Endodermal cell (in vitro differentiated cells): ENCODE results near the gene VIM. TPM values are rescaled to one million over a fixed set of nuclear protein-coding genes. Genes with fewer than 3 reads are reported as not detected.
A peak's percentile ranks its signal among the peaks of the same experiment; 100 is the strongest.
"Not testable (repeated sequence)": the region's sequence is repeated elsewhere in the genome, so short reads cannot be mapped to it uniquely, and the experiment has no call there.

Experiments used
- DNase-seq: peaks from one replicate; pipeline ENCODE4 v3.0.0-alpha.2; 2017
- H3K27ac ChIP-seq: 2 replicates; pipeline ENCODE4 v1.5.1; 2013; ENCODE audit warnings: mild to moderate bottlenecking, low read depth, low read length, moderate library complexity
- H3K27me3 ChIP-seq: 2 replicates; pipeline ENCODE4 v1.6.1; 2013; ENCODE audit warnings: mild to moderate bottlenecking, low read length, moderate library complexity; ENCODE audit not compliant: insufficient read depth, control insufficient read depth, poor library complexity, severe bottlenecking
- H3K36me3 ChIP-seq: 2 replicates; pipeline ENCODE4 v1.7.0; 2013; ENCODE audit warnings: mild to moderate bottlenecking, low read length, moderate library complexity; ENCODE audit not compliant: control insufficient read depth, insufficient read depth
- H3K4me1 ChIP-seq: one replicate; pipeline ENCODE4 v1.7.0; 2013; ENCODE audit warnings: low read length; ENCODE audit not compliant: control insufficient read depth, insufficient read depth
- H3K4me3 ChIP-seq: 2 replicates; pipeline ENCODE4 v1.5.1; 2013; ENCODE audit warnings: mild to moderate bottlenecking, low read length, moderate library complexity
- H3K9ac ChIP-seq: 2 replicates; pipeline ENCODE4 v1.6.1; 2013; ENCODE audit warnings: mild to moderate bottlenecking, low read length, moderate library complexity; ENCODE audit not compliant: poor library complexity, severe bottlenecking; ENCODE audit errors: extremely low read depth
- H3K9me3 ChIP-seq: 2 replicates; pipeline ENCODE4 v1.6.1; 2013; ENCODE audit warnings: mild to moderate bottlenecking, low read length, moderate library complexity; ENCODE audit not compliant: control insufficient read depth
- H3K27ac Mint-ChIP-seq: 2 replicates; pipeline ENCODE4 v1.8.0; 2020; ENCODE audit warnings: mixed read lengths
- H3K27me3 Mint-ChIP-seq: 2 replicates; pipeline ENCODE4 v1.8.0; 2021; ENCODE audit warnings: mild to moderate bottlenecking, mixed read lengths; ENCODE audit not compliant: insufficient read depth
- H3K36me3 Mint-ChIP-seq: 2 replicates; pipeline ENCODE4 v1.8.0; 2020; ENCODE audit warnings: low read depth, mixed read lengths
- H3K4me1 Mint-ChIP-seq: 2 replicates; pipeline ENCODE4 v1.8.0; 2020; ENCODE audit warnings: mixed read lengths
- H3K4me3 Mint-ChIP-seq: 2 replicates; pipeline ENCODE4 v1.8.0; 2020; ENCODE audit warnings: mild to moderate bottlenecking, moderate library complexity, mixed read lengths
- H3K9me3 Mint-ChIP-seq: 2 replicates; pipeline ENCODE4 v1.8.0; 2020; ENCODE audit warnings: mild to moderate bottlenecking, mixed read lengths
- CTCF ChIP-seq: fragments of 200-600 bp; sonication (generic); conservative IDR thresholded peaks from 2 replicates; pipeline ENCODE4 v1.5.0; 2021; ENCODE audit warnings: antibody characterized with exemption, mild to moderate bottlenecking
- WGBS, 2 experiments: methylation state at CpG; one replicate each; pipeline versions ENCODE4 v1.1.5 to v1.1.7; 2013; ENCODE audit warnings: missing lambda C conversion rate in 2 of 2, mixed read lengths in 1 of 2; ENCODE audit not compliant: insufficient coverage in 1 of 2, insufficient read length in 1 of 2; 5-methylcytosine and 5-hydroxymethylcytosine counted together
- total RNA-seq, 2 donors: library from RNA; stranded (reverse); fragmentation: NEBNext Ultra II Directional in 1 of 2; extraction: Animal tissue kit (Norgen Biotek cat#: 25700) in 1 of 2; gene quantifications; 2 replicates in 1 of 2; 3 replicates in 1 of 2; pipeline ENCODE4 v1.2.1, GENCODE V29; 2021

Gene VIM
- total RNA-seq, 2 donors from 2014 or later = 84.3 to 155 TPM

DNA sequence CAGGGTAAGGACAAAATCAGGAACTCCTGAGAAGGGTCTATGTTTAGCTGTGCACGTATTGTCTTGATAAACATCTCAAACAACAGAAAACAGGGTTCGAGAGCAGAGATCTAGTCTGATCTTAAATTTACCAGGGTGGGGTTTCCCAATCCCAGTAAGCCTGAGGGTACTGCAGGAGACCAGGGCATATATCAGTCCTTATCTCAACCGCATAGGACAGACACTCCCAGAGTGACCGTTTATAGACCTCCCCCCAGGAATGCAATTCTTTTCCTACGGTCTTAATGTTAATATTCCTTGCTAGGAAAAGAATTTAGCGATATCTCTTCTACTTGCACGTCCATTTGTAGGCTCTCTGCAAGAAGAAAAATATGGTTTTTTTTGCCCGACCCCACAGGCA, 35.5 kb downstream of the VIM start:
- Mint-ChIP-seq H3K27ac (no peak overlapping the region), H3K27me3 (no peaks in the 10 kb centered on the region), H3K36me3 (no peaks in the 10 kb centered on the region), H3K9me3 (peaks cover 56% of the 10 kb centered on the region), H3K4me1 (no peaks in the 10 kb centered on the region), H3K4me3 (no peak overlapping the region)
- Histone ChIP-seq H3K9ac (no peak overlapping the region), H3K4me3 (peak overlapping the region; percentile 7), H3K27me3 (no peaks in the 10 kb centered on the region), H3K4me1 (no peaks in the 10 kb centered on the region), H3K27ac (no peak overlapping the region), H3K36me3 (no peaks in the 10 kb centered on the region), H3K9me3 (peaks cover 48% of the 10 kb centered on the region)
- WGBS, 2 experiments = 93 to 98% methylated on average over 7 to 8 of the region's 8 CpGs
- no peak for DNase-seq
- TF ChIP-seq CTCF = no peak

- H3K36me3 Mint-ChIP-seq = no peaks in the 10 kb centered on the region
- H3K27ac Mint-ChIP-seq = no peak overlapping the region
- no peak for TF ChIP-seq CTCF
- H3K36me3 ChIP-seq = no peaks in the 10 kb centered on the region
- 90 to 94% methylated on average over 1 to 2 of the region's 2 CpGs for WGBS, 2 experiments
- H3K27me3 Mint-ChIP-seq = no peaks in the 10 kb centered on the region
- no peak overlapping the region for H3K4me3 ChIP-seq
- peaks cover 48% of the 10 kb centered on the region for H3K9me3 ChIP-seq
- peaks cover 51% of the 10 kb centered on the region for H3K9me3 Mint-ChIP-seq
- no peak overlapping the region for H3K4me3 Mint-ChIP-seq
- H3K9ac ChIP-seq = no peak overlapping the region
- no peaks in the 10 kb centered on the region for H3K27me3 ChIP-seq
- H3K27ac ChIP-seq = no peak overlapping the region
- H3K4me1 ChIP-seq = no peaks in the 10 kb centered on the region
- no peak for DNase-seq
- no peaks in the 10 kb centered on the region for H3K4me1 Mint-ChIP-seq
These were observed 37.4 kb downstream of the VIM start for GRCh38 chr10:17265468-17265867.

GRCh38 chr10:17266549-17266948, 38.5 kb downstream of the VIM start:
- not testable (repeated sequence) for H3K27me3 Mint-ChIP-seq, DNase-seq, H3K4me3 ChIP-seq, H3K4me1 ChIP-seq, H3K36me3 Mint-ChIP-seq, H3K4me1 Mint-ChIP-seq, H3K9ac ChIP-seq, H3K27ac Mint-ChIP-seq, H3K36me3 ChIP-seq, H3K27ac ChIP-seq, H3K4me3 Mint-ChIP-seq, H3K27me3 ChIP-seq
- H3K9me3 ChIP-seq = peaks cover 44% of the 10 kb centered on the region
- peaks cover 43% of the 10 kb centered on the region for H3K9me3 Mint-ChIP-seq
- WGBS, 2 experiments = 94 to 100% methylated on average over 5 to 6 of the region's 6 CpGs

DNA sequence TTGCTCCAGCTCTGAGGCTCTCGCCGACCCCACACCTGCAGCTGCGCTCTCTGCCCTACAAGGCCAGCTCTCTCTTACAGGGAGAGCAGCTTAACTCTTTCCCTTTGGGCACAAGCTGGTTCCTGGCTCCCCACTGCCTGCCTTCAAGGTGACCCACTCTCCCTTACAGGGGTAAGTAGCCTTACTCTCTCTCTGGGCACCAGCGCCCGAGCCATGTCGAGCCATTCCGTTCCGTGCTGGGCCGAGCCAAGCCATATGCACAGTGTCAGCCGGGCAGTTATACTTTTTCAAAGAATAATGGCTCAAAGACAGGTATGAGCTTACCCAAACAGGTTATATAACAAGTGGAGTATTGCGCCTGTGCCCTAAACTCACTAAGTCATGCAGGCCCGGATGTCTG, 44.6 kb downstream of the VIM start:
- DNase-seq = peak; percentile 42
- H3K9me3 Mint-ChIP-seq = peaks cover 23% of the 10 kb centered on the region
- 91 to 99% methylated on average over 6 to 12 of the region's 12 CpGs for WGBS, 2 experiments
- H3K27me3 Mint-ChIP-seq = no peaks in the 10 kb centered on the region
- no peaks in the 10 kb centered on the region for H3K36me3 ChIP-seq
- peaks cover 2% of the 10 kb centered on the region for H3K36me3 Mint-ChIP-seq
- peaks cover 1% of the 10 kb centered on the region for H3K4me1 Mint-ChIP-seq
- H3K4me3 ChIP-seq = no peak overlapping the region
- H3K4me1 ChIP-seq = no peaks in the 10 kb centered on the region
- no peak overlapping the region for H3K27ac Mint-ChIP-seq
- H3K9me3 ChIP-seq = peaks cover 22% of the 10 kb centered on the region
- no peaks in the 10 kb centered on the region for H3K27me3 ChIP-seq
- no peak overlapping the region for H3K4me3 Mint-ChIP-seq
- H3K27ac ChIP-seq = no peak overlapping the region
- no peak overlapping the region for H3K9ac ChIP-seq
- TF ChIP-seq CTCF = no peak
